Lung (tissue), 12 donors: ENCODE measurements around the gene SLC9A9. TPM values are rescaled to one million over a fixed set of nuclear protein-coding genes. Genes with fewer than 3 reads are reported as not detected.
A peak's percentile ranks its signal among the peaks of the same experiment; 100 is the strongest.

ENCODE experiments used
- ATAC-seq: fragments of 200-7000 bp; cut with Tn5 transposase; one replicate; pipeline ENCODE4 v1.9.1; 2020; ENCODE audit warnings: moderate number of reproducible peaks; ENCODE audit not compliant: insufficient read depth, low FRiP score
- DNase-seq, 3 donors: peaks; one replicate each; pipeline ENCODE4 v3.0.0-alpha.2; 2013 to 2017
- H3K27ac ChIP-seq, 2 donors: one replicate each; pipeline ENCODE4 v1.5.1; 2013; ENCODE audit warnings: mild to moderate bottlenecking in 2 of 2, moderate library complexity in 2 of 2, control low read depth in 1 of 2, inconsistent platforms in 1 of 2, low read depth in 1 of 2, low read length in 1 of 2
- H3K27me3 ChIP-seq, 3 donors: one replicate each; pipeline ENCODE4 v1.5.1; 2013; ENCODE audit warnings: low read length in 2 of 3; ENCODE audit not compliant: control insufficient read depth in 3 of 3, insufficient read depth in 3 of 3
- H3K36me3 ChIP-seq, 4 donors: one replicate each; pipeline ENCODE4 v1.5.1; 2013; ENCODE audit warnings: low read length in 4 of 4, mild to moderate bottlenecking in 1 of 4, moderate library complexity in 1 of 4; ENCODE audit not compliant: control insufficient read depth in 4 of 4, insufficient read depth in 4 of 4
- H3K4me1 ChIP-seq, 5 donors: one replicate each; pipeline ENCODE4 v1.5.1; 2013; ENCODE audit warnings: low read length in 5 of 5, mild to moderate bottlenecking in 2 of 5, moderate library complexity in 1 of 5; ENCODE audit not compliant: control insufficient read depth in 5 of 5, insufficient read depth in 5 of 5
- H3K4me3 ChIP-seq: one replicate; pipeline ENCODE4 v1.5.1; 2013; ENCODE audit warnings: mild to moderate bottlenecking, control low read depth, moderate library complexity
- H3K9ac ChIP-seq, 2 donors: one replicate each; pipeline ENCODE4 v1.5.1; 2013; ENCODE audit warnings: low read length in 2 of 2, control low read depth in 1 of 2; ENCODE audit not compliant: insufficient read depth in 1 of 2
- H3K9me3 ChIP-seq, 4 donors: one replicate each; pipeline ENCODE4 v1.5.1; 2013; ENCODE audit warnings: low read length in 3 of 4, mild to moderate bottlenecking in 1 of 4, moderate library complexity in 1 of 4; ENCODE audit not compliant: control insufficient read depth in 4 of 4, insufficient read depth in 3 of 4
- CTCF ChIP-seq: IDR thresholded peaks from 2 replicates; pipeline ENCODE4 v1.5.1; 2012; ENCODE audit warnings: mild to moderate bottlenecking; ENCODE audit errors: control extremely low read depth, extremely low read depth
- WGBS, 2 donors: extraction: QIAGEN DNeasy Blood & Tissue Kit; methylation state at CpG; one replicate each; pipeline ENCODE4 v1.1.7; 2013; 5-methylcytosine and 5-hydroxymethylcytosine counted together
- polyA plus RNA-seq, 2 donors: library from polyadenylated mRNA; stranded (reverse); fragments of 200-250 nt; gene quantifications; one replicate each; pipeline ENCODE4 v1.2.1, GENCODE V29; 2013
- total RNA-seq, 2 donors: library from RNA; depleted of rRNA in 1 of 2; stranded (reverse); fragments of >200 nt in 1 of 2; gene quantifications; one replicate each; pipeline ENCODE4 v1.2.1, GENCODE V29; 2014 to 2021
- donor health status: control.
- donor health status: control.
- donor health status: Bipolar disorder and iron deficiency.
- donor health status: healthy.
- donor health status: DM: yes; HTN: yes; CAD: no.

The SLC9A9 gene
- total and polyA plus RNA-seq, 4 donors = 2.2 to 66.3 (median 8.2) TPM

GRCh38 chr3:143267989-143268388 lies 580.3 kb downstream of the SLC9A9 start:
- DNase-seq (no peak), ATAC-seq (no peak)
- Histone ChIP-seq H3K4me1 (no peaks in the 10 kb centered on the region), H3K9ac (no peak overlapping the region), H3K27ac (no peak overlapping the region), H3K9me3 (peaks cover 0 to 4% (median 0%) of the 10 kb centered on the region in 4 donors), H3K4me3 (no peak overlapping the region), H3K36me3 (peaks cover 0 to 8% (median 2%) of the 10 kb centered on the region in 4 donors), H3K27me3 (no peaks in the 10 kb centered on the region)
- 99 to 100% methylated on average over 1 of the region's 1 CpG for WGBS, 2 donors
- TF ChIP-seq CTCF = no peak

DNA sequence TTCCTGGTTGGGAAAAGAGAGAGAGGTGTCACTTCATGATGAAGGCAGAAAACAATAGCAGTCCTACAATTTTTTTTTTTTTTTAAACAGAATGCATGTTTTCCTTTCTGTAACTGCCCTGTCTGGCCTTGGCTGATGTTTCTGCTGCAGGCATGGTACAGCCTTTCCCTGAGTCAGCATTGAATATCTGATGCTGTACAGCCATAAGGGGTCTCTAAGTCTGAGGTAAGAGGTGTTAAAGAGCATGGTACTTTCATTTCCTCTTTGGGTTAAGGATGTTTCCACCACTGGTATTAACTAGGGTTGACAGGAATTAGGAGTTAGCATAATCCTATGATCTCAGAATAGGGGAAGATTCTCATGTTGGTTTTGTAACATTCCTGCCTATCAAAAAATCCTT lies 581.3 kb downstream of the SLC9A9 start:
- H3K9ac ChIP-seq = no peak overlapping the region
- H3K27me3 ChIP-seq = no peaks in the 10 kb centered on the region
- H3K4me1 ChIP-seq = no peaks in the 10 kb centered on the region
- no peak overlapping the region for H3K27ac ChIP-seq
- H3K9me3 ChIP-seq = peaks cover 0 to 4% (median 0%) of the 10 kb centered on the region in 4 donors
- no peak overlapping the region for H3K4me3 ChIP-seq
- H3K36me3 ChIP-seq = peaks cover 0 to 8% (median 2%) of the 10 kb centered on the region in 4 donors
- ATAC-seq = no peak
- no peak for TF ChIP-seq CTCF
- DNase-seq = peak in 1 of 3 donors; percentile 24

DNA sequence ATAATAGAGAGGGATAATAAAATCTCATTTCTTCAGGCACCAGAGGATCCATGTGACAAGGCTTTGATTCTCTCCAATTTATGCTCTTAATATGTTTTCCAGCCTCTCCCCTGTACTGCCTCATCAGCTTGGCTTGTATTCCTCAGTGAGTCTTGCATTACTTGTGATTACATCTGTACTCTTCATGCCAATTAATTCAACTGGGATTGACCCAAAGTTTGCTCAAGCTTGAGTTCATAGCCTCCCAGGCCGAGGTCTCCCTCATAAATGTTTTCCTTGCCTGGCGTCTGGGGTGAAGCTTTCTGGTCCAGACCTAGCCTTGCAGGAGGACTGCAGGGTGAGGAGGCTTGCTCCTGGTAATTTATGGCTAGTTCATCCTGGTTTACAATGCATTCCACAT lies 581.8 kb downstream of the SLC9A9 start:
- Histone ChIP-seq H3K4me1 (no peaks in the 10 kb centered on the region), H3K27me3 (no peaks in the 10 kb centered on the region), H3K27ac (no peak overlapping the region), H3K4me3 (no peak overlapping the region), H3K9ac (no peak overlapping the region), H3K36me3 (peaks cover 0 to 8% (median 2%) of the 10 kb centered on the region in 4 donors), H3K9me3 (peaks cover 0 to 4% (median 0%) of the 10 kb centered on the region in 4 donors)
- WGBS, 2 donors = 87 to 91% methylated on average over 2 of the region's 2 CpGs
- DNase-seq = peak in 2 of 3 donors; percentile 25 to 59
- TF ChIP-seq CTCF = no peak
- no peak for ATAC-seq

DNA sequence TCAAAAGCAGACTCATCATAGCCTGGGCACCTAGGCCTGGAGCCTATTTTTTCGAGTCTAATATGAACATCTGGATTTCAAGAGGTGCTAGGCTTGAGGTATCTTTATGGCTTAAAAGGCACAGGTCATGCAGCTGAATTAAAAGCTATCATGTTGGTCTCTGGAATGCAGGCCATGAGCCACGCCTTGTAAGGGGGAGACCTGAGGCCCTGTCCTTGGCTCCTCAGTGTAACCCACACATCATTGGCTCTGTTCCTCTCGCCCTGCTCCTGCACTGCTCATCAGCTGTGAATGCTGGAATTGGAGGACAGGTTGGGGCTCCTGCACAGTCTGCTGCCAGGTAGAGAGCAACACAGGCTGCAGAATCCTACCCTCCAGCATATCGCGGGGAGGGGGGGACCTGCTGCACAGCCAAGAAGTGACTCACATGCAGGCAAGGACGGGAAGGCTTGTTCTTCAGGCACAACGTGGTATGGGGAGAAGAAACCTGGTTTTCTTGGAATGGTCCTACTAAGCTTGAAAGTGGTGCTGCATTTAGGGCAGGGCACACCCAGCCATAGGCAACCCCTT lies 582.7 kb downstream of the SLC9A9 start:
- ATAC-seq = no peak
- H3K9ac ChIP-seq = no peak overlapping the region
- no peak overlapping the region for H3K27ac ChIP-seq
- WGBS, 2 donors = 93 to 96% methylated on average over 7 of the region's 7 CpGs
- H3K36me3 ChIP-seq = peaks cover 0 to 8% (median 2%) of the 10 kb centered on the region in 4 donors
- H3K4me3 ChIP-seq = no peak overlapping the region
- H3K9me3 ChIP-seq = peaks cover 0 to 4% (median 0%) of the 10 kb centered on the region in 4 donors
- no peaks in the 10 kb centered on the region for H3K27me3 ChIP-seq
- TF ChIP-seq CTCF = no peak
- DNase-seq = no peak
- no peaks in the 10 kb centered on the region for H3K4me1 ChIP-seq
